A549 (cell line): ENCODE data around the gene C3orf85. TPM values are rescaled to one million over a fixed set of nuclear protein-coding genes. Genes with fewer than 3 reads are reported as not detected.

ENCODE experiments used
- ATAC-seq, 2 experiments: fragments of 200-7000 bp in 1 of 2; fragments of >200 bp in 1 of 2; cut with Nextera tagmentation in 1 of 2; cut with Tn5 transposase in 1 of 2; 3 replicates each; pipeline versions ENCODE4 v1.8.0 to v1.9.1; 2018 to 2020; ENCODE audit warnings: mild to moderate bottlenecking in 1 of 2, moderate library complexity in 1 of 2
- CTCF ChIA-PET: fragments of 300-600 bp; sonication (Branson Sonifier 250); formaldehyde crosslinking; extraction: SDS; loops from one replicate; lab custom pipeline; 2021; ENCODE audit warnings: antibody characterized with exemption, inconsistent platforms; lab: Yijun Ruan, JAX
- POLR2A ChIA-PET: fragments of 350-600 bp; formaldehyde crosslinking; extraction: SDS; loops from one replicate; lab custom pipeline; 2021; ENCODE audit warnings: antibody characterized with exemption, inconsistent platforms; lab: Yijun Ruan, JAX
- DNase-seq, 2 experiments: peaks; one replicate each; pipeline versions ENCODE4 v3.0.0 to v3.0.0-alpha.2; 2011 to 2016; ENCODE audit warnings: low read depth in 1 of 2, low spot score in 1 of 2
- FAIRE-seq: peaks from 2 replicates; lab custom pipeline; 2011; peaks lifted over from hg19 to GRCh38; lab: Jason Lieb, UNC
- H3K27ac ChIP-seq, 2 experiments: fragments of >200 bp; sonication (Bioruptor Twin); formaldehyde crosslinking; 3 replicates each; pipeline ENCODE4 v1.5.1; 2016 to 2017
- H3K4me1 ChIP-seq: fragments of >200 bp; sonication (Bioruptor Twin); formaldehyde crosslinking; 3 replicates; pipeline ENCODE4 v1.6.1; 2016
- H3K4me2 ChIP-seq: fragments of >200 bp; sonication (Bioruptor Twin); formaldehyde crosslinking; 3 replicates; pipeline ENCODE4 v1.6.1; 2016
- H3K4me3 ChIP-seq: fragments of >200 bp; sonication (Bioruptor Twin); formaldehyde crosslinking; 3 replicates; pipeline ENCODE4 v1.5.1; 2016
- H3K9me3 ChIP-seq: fragments of >200 bp; sonication (Bioruptor Twin); formaldehyde crosslinking; 3 replicates; pipeline ENCODE4 v1.6.1; 2016
- BHLHE40 ChIP-seq: IDR thresholded peaks from 2 replicates; pipeline ENCODE4 v1.6.1; 2012; ENCODE audit warnings: low read depth, low read length, inconsistent platforms
- CBX2 ChIP-seq: fragments of 200-600 bp; sonication (generic); IDR thresholded peaks from 2 replicates; pipeline ENCODE4 v1.6.1; 2016; ENCODE audit warnings: low read depth, mild to moderate bottlenecking, borderline replicate concordance
- CHD2 ChIP-seq: fragments of 150-350 bp; IDR thresholded peaks from 2 replicates; pipeline ENCODE4 v1.6.1; 2014; ENCODE audit warnings: low read length; ENCODE audit not compliant: partially characterized antibody
- CHD4 ChIP-seq: fragments of 200-600 bp; sonication (generic); IDR thresholded peaks from 2 replicates; pipeline ENCODE4 v1.6.1; 2016; ENCODE audit warnings: antibody characterized with exemption, mild to moderate bottlenecking, borderline replicate concordance
- EHF ChIP-seq: fragments of 250-450 bp; sonication (Bioruptor Pico); IDR thresholded peaks from 2 replicates; pipeline ENCODE4 v1.5.0; 2020; ENCODE audit warnings: mild to moderate bottlenecking
- FOSL2 ChIP-seq, 2 experiments: fragments of 450-650 bp in 1 of 2; fragments of >200 bp in 1 of 2; sonication (Bioruptor Twin) in 1 of 2; formaldehyde crosslinking; IDR thresholded peaks; 2 replicates each; pipeline versions ENCODE4 v1.5.0 to v1.6.1; 2016 to 2020; ENCODE audit warnings: mild to moderate bottlenecking in 1 of 2, moderate library complexity in 1 of 2
- GATA3 ChIP-seq: IDR thresholded peaks from 2 replicates; pipeline ENCODE4 v1.6.1; 2012; ENCODE audit warnings: borderline replicate concordance
- MAFK ChIP-seq: fragments of 450-650 bp; IDR thresholded peaks from 2 replicates; pipeline ENCODE4 v1.6.1; 2014; ENCODE audit not compliant: partially characterized antibody
- MYC ChIP-seq: IDR thresholded peaks from 2 replicates; pipeline ENCODE4 v1.6.1; 2012; ENCODE audit warnings: mild to moderate bottlenecking, inconsistent platforms, low read length, improper control_type of control experiment, borderline replicate concordance
- NFE2L2 ChIP-seq: fragments of 150-350 bp; conservative IDR thresholded peaks from 2 replicates; pipeline ENCODE4 v1.6.1; 2014; ENCODE audit warnings: low read length
- RAD21 ChIP-seq, 2 experiments: fragments of >200 bp in 1 of 2; sonication (Bioruptor Twin) in 1 of 2; formaldehyde crosslinking in 1 of 2; IDR thresholded peaks in 1 of 2; conservative IDR thresholded peaks in 1 of 2; 2 replicates in 1 of 2; 3 replicates in 1 of 2; pipeline ENCODE4 v1.6.1; 2012 to 2018; ENCODE audit warnings: inconsistent platforms in 1 of 2
- RARB ChIP-seq: fragments of 250-450 bp; sonication (Bioruptor Pico); IDR thresholded peaks from 2 replicates; pipeline ENCODE4 v1.8.0; 2021; ENCODE audit warnings: mild to moderate bottlenecking, moderate library complexity
- RCOR1 ChIP-seq: fragments of 150-350 bp; IDR thresholded peaks from 2 replicates; pipeline ENCODE4 v1.6.1; 2014; ENCODE audit warnings: antibody characterized with exemption, low read length, low read depth
- ZFP36 ChIP-seq: fragments of 450-650 bp; IDR thresholded peaks from 2 replicates; pipeline ENCODE4 v1.6.1; 2014; ENCODE audit warnings: borderline replicate concordance; ENCODE audit not compliant: partially characterized antibody
- ZSCAN20 ChIP-seq: fragments of 250-450 bp; sonication (Bioruptor Pico); IDR thresholded peaks from 2 replicates; pipeline ENCODE4 v1.8.0; 2022; ENCODE audit warnings: mild to moderate bottlenecking, moderate library complexity
- WGBS: methylation state at CpG from one replicate; pipeline ENCODE4 v1.1.6; 2017; ENCODE audit errors: missing lambda C conversion rate; 5-methylcytosine and 5-hydroxymethylcytosine counted together
- polyA plus RNA-seq, 4 experiments: library from polyadenylated mRNA; depleted of rRNA in 3 of 4; stranded (reverse); fragments of >200 nt; fragmentation: RNase III in 1 of 4; extraction: RNeasy Plus Mini Kit Qiagen cat#74134 plus additional on column Dnase treatment in 1 of 4; gene quantifications; 2 replicates in 3 of 4; 3 replicates in 1 of 4; pipeline ENCODE4 v1.2.3, GENCODE V29; 2011 to 2017
- TF ChIP-seq, protein P1 (sequence below): fragments of 200-600 bp; sonication (generic); IDR thresholded peaks from 2 replicates; pipeline ENCODE4 v1.6.1; 2016; ENCODE audit warnings: antibody characterized with exemption, mild to moderate bottlenecking, moderate library complexity
- TF ChIP-seq, protein P2 (sequence below): fragments of 150-350 bp; IDR thresholded peaks from 2 replicates; pipeline ENCODE4 v1.6.1; 2014; ENCODE audit warnings: low read depth, mild to moderate bottlenecking, low read length
- TF ChIP-seq, protein P3 (sequence below): fragments of 450-650 bp; IDR thresholded peaks from 2 replicates; pipeline ENCODE4 v1.6.1; 2014; ENCODE audit warnings: antibody characterized with exemption
- TF ChIP-seq, protein P4 (sequence below): fragments of 250-450 bp; sonication (Bioruptor Pico); IDR thresholded peaks from 2 replicates; pipeline ENCODE4 v1.5.0; 2021; ENCODE audit warnings: mild to moderate bottlenecking, moderate library complexity, borderline replicate concordance
- TF ChIP-seq, protein P5 (sequence below): IDR thresholded peaks from 2 replicates; pipeline ENCODE4 v1.6.1; 2012; ENCODE audit warnings: low read depth, borderline replicate concordance

The C3orf85 gene
- polyA plus RNA-seq, 2 of the 4 experiments (the other 2 are of a cell fraction): not detected

DNA sequence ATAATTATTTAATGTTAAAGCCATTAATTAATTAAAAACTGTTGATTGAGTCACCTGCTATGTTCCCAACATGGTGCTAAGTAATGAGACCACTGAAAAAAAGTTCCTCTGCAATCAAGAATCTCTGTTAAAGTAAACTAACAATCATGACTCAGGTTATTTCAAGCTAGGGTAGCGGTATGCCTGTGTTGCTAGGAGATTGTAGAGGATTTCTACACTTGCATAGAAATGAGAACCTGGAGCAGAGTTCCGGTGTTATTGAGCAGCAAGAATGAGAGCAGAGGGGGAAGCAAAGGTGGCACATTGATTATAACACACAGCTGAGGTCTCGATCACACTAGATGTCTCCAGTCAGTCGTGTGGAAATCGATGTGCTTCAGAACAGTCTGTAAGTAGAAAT is 41.4 kb downstream of the C3orf85 start:
- Histone ChIP-seq H3K4me1 (peaks cover 11% of the 10 kb centered on the region), H3K4me2 (peak overlapping the region; percentile 51), H3K27ac (peak overlapping the region; percentile 31 to 45; a peak in 3 of 6 replicates), H3K4me3 (no peak overlapping the region), H3K9me3 (no peaks in the 10 kb centered on the region)
- no peak for FAIRE-seq
- ChIA-PET POLR2A (no interaction called here), CTCF (no interaction called here)
- peak in 1 of 2 experiments; percentile 26 for DNase-seq
- TF ChIP-seq CHD2: no peak
- TF ChIP-seq MAFK: peak; percentile 48
- ATAC-seq: peak; percentile 30 to 49; a peak in 2 of 6 replicates
- WGBS: 36% methylated on average over 5 of the region's 5 CpGs

DNA sequence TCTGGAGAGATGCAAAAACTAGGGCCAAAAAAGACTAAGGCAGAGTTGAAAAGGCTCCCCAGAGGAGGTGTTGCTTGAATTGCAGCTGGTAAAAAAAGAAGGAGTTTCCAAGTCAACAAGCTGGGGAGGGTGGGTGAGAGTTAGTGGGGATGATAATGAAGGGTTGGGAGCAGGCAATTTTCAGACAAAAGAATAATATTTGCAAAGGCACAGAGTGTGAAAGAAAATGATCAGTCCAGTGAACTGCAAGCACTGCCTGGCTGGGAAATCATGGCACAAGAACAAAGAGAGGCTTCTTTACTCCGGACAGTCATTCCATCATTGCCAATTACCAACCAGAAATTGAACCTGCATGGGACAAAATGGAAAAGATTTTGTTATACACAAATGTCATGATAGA is 42.2 kb downstream of the C3orf85 start:
- ChIA-PET CTCF (no interaction called here), POLR2A (no interaction called here)
- Histone ChIP-seq H3K4me2 (no peak overlapping the region), H3K4me3 (no peak overlapping the region), H3K9me3 (no peaks in the 10 kb centered on the region), H3K4me1 (peaks cover 11% of the 10 kb centered on the region), H3K27ac (no peak overlapping the region)
- DNase-seq (no peak), FAIRE-seq (no peak), ATAC-seq (no peak)
- TF ChIP-seq, protein P1, sequence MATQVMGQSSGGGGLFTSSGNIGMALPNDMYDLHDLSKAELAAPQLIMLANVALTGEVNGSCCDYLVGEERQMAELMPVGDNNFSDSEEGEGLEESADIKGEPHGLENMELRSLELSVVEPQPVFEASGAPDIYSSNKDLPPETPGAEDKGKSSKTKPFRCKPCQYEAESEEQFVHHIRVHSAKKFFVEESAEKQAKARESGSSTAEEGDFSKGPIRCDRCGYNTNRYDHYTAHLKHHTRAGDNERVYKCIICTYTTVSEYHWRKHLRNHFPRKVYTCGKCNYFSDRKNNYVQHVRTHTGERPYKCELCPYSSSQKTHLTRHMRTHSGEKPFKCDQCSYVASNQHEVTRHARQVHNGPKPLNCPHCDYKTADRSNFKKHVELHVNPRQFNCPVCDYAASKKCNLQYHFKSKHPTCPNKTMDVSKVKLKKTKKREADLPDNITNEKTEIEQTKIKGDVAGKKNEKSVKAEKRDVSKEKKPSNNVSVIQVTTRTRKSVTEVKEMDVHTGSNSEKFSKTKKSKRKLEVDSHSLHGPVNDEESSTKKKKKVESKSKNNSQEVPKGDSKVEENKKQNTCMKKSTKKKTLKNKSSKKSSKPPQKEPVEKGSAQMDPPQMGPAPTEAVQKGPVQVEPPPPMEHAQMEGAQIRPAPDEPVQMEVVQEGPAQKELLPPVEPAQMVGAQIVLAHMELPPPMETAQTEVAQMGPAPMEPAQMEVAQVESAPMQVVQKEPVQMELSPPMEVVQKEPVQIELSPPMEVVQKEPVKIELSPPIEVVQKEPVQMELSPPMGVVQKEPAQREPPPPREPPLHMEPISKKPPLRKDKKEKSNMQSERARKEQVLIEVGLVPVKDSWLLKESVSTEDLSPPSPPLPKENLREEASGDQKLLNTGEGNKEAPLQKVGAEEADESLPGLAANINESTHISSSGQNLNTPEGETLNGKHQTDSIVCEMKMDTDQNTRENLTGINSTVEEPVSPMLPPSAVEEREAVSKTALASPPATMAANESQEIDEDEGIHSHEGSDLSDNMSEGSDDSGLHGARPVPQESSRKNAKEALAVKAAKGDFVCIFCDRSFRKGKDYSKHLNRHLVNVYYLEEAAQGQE: no peak
- TF ChIP-seq RARB (CRISPR knock-in tag) (no peak), CHD2 (no peak), RAD21 (conservative IDR thresholded peaks at IDR 0.05 in 1 of 2, IDR thresholded peaks at IDR 0.05 in 1 of 2) (no peak), BHLHE40 (no peak)
- TF ChIP-seq, protein P2, sequence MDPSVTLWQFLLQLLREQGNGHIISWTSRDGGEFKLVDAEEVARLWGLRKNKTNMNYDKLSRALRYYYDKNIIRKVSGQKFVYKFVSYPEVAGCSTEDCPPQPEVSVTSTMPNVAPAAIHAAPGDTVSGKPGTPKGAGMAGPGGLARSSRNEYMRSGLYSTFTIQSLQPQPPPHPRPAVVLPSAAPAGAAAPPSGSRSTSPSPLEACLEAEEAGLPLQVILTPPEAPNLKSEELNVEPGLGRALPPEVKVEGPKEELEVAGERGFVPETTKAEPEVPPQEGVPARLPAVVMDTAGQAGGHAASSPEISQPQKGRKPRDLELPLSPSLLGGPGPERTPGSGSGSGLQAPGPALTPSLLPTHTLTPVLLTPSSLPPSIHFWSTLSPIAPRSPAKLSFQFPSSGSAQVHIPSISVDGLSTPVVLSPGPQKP: no peak
- 92% methylated on average over 1 of the region's 1 CpG for WGBS

DNA sequence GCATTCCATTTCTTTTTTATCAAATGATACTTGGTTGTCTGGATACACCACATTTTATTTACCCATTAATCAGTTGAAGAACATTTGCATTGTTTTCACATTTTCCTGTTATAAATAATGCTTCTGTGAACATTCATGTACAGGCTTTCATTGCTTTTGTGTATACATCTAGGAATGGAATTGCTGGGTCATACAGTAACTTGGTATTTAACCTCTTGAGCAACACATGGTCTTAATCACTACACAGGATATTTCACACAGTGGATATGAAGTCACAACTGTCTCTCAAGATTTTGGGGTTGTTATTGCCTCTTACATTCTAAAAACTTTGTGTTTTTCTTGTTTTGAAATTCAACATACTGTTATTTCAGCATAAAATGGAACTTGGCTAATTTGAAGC is 48.2 kb downstream of the C3orf85 start:
- ATAC-seq (no peak), DNase-seq (no peak), FAIRE-seq (peak; percentile 7)
- TF ChIP-seq GATA3: no peak
- no peak for TF ChIP-seq ZFP36
- TF ChIP-seq ZSCAN20: no peak
- TF ChIP-seq CBX2: no peak
- TF ChIP-seq RARB (CRISPR knock-in tag): no peak
- TF ChIP-seq RCOR1: no peak
- no peak for TF ChIP-seq MYC
- TF ChIP-seq, protein P3, sequence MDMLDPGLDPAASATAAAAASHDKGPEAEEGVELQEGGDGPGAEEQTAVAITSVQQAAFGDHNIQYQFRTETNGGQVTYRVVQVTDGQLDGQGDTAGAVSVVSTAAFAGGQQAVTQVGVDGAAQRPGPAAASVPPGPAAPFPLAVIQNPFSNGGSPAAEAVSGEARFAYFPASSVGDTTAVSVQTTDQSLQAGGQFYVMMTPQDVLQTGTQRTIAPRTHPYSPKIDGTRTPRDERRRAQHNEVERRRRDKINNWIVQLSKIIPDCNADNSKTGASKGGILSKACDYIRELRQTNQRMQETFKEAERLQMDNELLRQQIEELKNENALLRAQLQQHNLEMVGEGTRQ: no peak
- Histone ChIP-seq H3K4me3 (no peak overlapping the region), H3K9me3 (no peaks in the 10 kb centered on the region), H3K27ac (no peak overlapping the region), H3K4me1 (no peaks in the 10 kb centered on the region), H3K4me2 (no peak overlapping the region)
- ChIA-PET CTCF (no interaction called here), POLR2A (no interaction called here)

DNA sequence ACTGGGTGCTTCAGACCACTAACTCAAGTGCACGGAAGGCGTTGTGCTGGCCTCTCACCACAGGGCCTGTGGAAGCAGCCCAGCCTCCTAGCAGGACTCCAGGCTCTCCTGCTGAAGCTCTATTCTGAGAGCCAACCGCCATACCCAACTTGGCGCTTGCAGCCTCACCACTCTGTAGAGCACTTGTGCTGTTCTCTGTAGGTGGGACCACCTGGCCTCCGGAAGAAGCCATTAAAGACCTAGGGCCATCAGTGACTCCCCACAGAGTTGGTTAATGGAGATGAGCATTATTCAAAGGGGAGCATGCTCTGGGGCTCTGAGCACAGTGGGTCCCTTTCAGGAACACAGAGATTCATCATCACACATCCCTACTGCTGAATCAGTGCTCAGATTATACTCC is 50.9 kb downstream of the C3orf85 start:
- Histone ChIP-seq H3K9me3 (no peaks in the 10 kb centered on the region), H3K27ac (no peak overlapping the region), H3K4me2 (no peak overlapping the region), H3K4me1 (no peaks in the 10 kb centered on the region), H3K4me3 (no peak overlapping the region)
- TF ChIP-seq, protein P4, sequence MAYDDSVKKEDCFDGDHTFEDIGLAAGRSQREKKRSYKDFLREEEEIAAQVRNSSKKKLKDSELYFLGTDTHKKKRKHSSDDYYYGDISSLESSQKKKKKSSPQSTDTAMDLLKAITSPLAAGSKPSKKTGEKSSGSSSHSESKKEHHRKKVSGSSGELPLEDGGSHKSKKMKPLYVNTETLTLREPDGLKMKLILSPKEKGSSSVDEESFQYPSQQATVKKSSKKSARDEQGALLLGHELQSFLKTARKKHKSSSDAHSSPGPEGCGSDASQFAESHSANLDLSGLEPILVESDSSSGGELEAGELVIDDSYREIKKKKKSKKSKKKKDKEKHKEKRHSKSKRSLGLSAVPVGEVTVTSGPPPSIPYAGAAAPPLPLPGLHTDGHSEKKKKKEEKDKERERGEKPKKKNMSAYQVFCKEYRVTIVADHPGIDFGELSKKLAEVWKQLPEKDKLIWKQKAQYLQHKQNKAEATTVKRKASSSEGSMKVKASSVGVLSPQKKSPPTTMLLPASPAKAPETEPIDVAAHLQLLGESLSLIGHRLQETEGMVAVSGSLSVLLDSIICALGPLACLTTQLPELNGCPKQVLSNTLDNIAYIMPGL (CRISPR knock-in tag): no peak
- TF ChIP-seq FOSL2 (IDR thresholded peaks at IDR 0.05) (no peak), FOSL2 (CRISPR knock-in tag; IDR thresholded peaks at IDR 0.05) (no peak), CHD4 (no peak), NFE2L2 (no peak), RCOR1 (no peak), EHF (CRISPR knock-in tag) (no peak)
- TF ChIP-seq, protein P5, sequence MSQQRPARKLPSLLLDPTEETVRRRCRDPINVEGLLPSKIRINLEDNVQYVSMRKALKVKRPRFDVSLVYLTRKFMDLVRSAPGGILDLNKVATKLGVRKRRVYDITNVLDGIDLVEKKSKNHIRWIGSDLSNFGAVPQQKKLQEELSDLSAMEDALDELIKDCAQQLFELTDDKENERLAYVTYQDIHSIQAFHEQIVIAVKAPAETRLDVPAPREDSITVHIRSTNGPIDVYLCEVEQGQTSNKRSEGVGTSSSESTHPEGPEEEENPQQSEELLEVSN: no peak
- POLR2A ChIA-PET: no interaction called here
- 75% methylated on average over 2 of the region's 5 CpGs for WGBS
- CTCF ChIA-PET: no interaction called here
- DNase-seq (no peak), ATAC-seq (no peak), FAIRE-seq (no peak)
